Measurements from ENCODE around the gene CGN.

Gene CGN

GRCh38 chr1:151547900-151548230 is 36.7 kb downstream of the CGN start:
- no peak for FAIRE-seq

GRCh38 chr1:151549199-151549598 is 38.0 kb downstream of the CGN start:
- FAIRE-seq: no peak

GRCh38 chr1:151553659-151554058 is 42.5 kb downstream of the CGN start:
- FAIRE-seq: no peak

- FAIRE-seq: no peak
Observed at GRCh38 chr1:151556052-151556451, 44.9 kb downstream of the CGN start.

- no peak for FAIRE-seq
Observed at GRCh38 chr1:151562661-151563060, 51.5 kb downstream of the CGN start.

- no peak for FAIRE-seq
Observed at GRCh38 chr1:151563376-151563775, 52.2 kb downstream of the CGN start.

GRCh38 chr1:151565502-151566189 is 54.5 kb downstream of the CGN start:
- no peak for FAIRE-seq

- FAIRE-seq: no peak
Observed at GRCh38 chr1:151568626-151569088, 57.5 kb downstream of the CGN start.

GRCh38 chr1:151570819-151571218 is 59.6 kb downstream of the CGN start:
- no peak for FAIRE-seq

- no peak for FAIRE-seq
Observed at GRCh38 chr1:151574575-151575529, 63.7 kb downstream of the CGN start.

GRCh38 chr1:151577173-151577572 is 66.0 kb downstream of the CGN start:
- no peak for FAIRE-seq

GRCh38 chr1:151578941-151579340 is 67.8 kb downstream of the CGN start:
- no peak for FAIRE-seq

GRCh38 chr1:151579436-151580225 is 68.4 kb downstream of the CGN start:
- no peak for FAIRE-seq

- no peak for FAIRE-seq
Observed at GRCh38 chr1:151581451-151581850, 70.3 kb downstream of the CGN start.

GRCh38 chr1:151581921-151582320 is 70.7 kb downstream of the CGN start:
- FAIRE-seq: no peak

- no peak for FAIRE-seq
Observed at GRCh38 chr1:151583796-151584195, 72.6 kb downstream of the CGN start.

- no peak for FAIRE-seq
Observed at GRCh38 chr1:151584278-151584677, 73.1 kb downstream of the CGN start.

- FAIRE-seq: no peak
Observed at GRCh38 chr1:151584780-151585179, 73.6 kb downstream of the CGN start.

GRCh38 chr1:151585622-151586021 is 74.4 kb downstream of the CGN start:
- FAIRE-seq: no peak

Measured in G401.6 (cell line).